ENCODE data around the gene LRP10. TPM values are rescaled to one million over a fixed set of nuclear protein-coding genes. Genes with fewer than 3 reads are reported as not detected.

Gene LRP10
- polyA plus RNA-seq, 1 donor from 2014 or later, result 0.22 TPM

DNA sequence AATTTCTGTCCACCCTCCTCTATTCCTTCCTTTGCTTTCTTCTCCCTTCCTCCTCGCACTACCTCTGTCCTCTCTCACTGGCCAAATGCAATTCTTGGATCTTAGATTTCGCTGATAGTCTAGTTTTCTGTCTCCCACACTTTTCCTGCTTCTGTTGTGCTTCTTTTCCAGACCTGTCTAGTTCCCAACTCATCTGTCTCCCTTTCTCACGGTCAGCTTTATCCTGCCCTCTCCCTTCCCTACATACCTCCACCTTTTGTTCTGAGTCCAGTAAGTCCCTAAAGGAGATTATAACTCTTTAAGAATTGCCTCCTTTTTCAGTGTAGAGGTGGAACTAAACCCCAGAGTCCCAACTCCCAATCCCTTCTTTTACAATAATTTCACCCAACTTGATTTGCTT is 36.0 kb upstream of the LRP10 start:
- H4K20me1 ChIP-seq (ENCODE audit: insufficient read depth), result no peaks in the 10 kb centered on the region
- no peak overlapping the region for H3K27ac ChIP-seq (ENCODE audit: low read length)
- peaks cover 5% of the 10 kb centered on the region for H3K36me3 ChIP-seq (ENCODE audit: insufficient read depth, low read length)
- no peak overlapping the region for H3K4me2 ChIP-seq (ENCODE audit: low read length)
- peaks cover 4% of the 10 kb centered on the region for H3K79me2 ChIP-seq (replicated peaks; ENCODE audit: insufficient read depth, low read length)
- peaks cover 37% of the 10 kb centered on the region for H3K27me3 ChIP-seq (ENCODE audit: insufficient read depth, low read depth, low read length)
- TF ChIP-seq, protein P1, sequence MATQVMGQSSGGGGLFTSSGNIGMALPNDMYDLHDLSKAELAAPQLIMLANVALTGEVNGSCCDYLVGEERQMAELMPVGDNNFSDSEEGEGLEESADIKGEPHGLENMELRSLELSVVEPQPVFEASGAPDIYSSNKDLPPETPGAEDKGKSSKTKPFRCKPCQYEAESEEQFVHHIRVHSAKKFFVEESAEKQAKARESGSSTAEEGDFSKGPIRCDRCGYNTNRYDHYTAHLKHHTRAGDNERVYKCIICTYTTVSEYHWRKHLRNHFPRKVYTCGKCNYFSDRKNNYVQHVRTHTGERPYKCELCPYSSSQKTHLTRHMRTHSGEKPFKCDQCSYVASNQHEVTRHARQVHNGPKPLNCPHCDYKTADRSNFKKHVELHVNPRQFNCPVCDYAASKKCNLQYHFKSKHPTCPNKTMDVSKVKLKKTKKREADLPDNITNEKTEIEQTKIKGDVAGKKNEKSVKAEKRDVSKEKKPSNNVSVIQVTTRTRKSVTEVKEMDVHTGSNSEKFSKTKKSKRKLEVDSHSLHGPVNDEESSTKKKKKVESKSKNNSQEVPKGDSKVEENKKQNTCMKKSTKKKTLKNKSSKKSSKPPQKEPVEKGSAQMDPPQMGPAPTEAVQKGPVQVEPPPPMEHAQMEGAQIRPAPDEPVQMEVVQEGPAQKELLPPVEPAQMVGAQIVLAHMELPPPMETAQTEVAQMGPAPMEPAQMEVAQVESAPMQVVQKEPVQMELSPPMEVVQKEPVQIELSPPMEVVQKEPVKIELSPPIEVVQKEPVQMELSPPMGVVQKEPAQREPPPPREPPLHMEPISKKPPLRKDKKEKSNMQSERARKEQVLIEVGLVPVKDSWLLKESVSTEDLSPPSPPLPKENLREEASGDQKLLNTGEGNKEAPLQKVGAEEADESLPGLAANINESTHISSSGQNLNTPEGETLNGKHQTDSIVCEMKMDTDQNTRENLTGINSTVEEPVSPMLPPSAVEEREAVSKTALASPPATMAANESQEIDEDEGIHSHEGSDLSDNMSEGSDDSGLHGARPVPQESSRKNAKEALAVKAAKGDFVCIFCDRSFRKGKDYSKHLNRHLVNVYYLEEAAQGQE (IDR thresholded peaks at IDR 0.05; ENCODE audit: borderline replicate concordance), result no peak
- TF ChIP-seq EZH2 (IDR thresholded peaks at IDR 0.05; ENCODE audit: borderline replicate concordance, insufficient read depth, low read length, poor library complexity, severe bottlenecking), result no peak
- TF ChIP-seq SMC3 (conservative IDR thresholded peaks at IDR 0.05; ENCODE audit: poor library complexity), result no peak
- no peak overlapping the region for H3K4me3 ChIP-seq (ENCODE audit: low read length)
- H2AFZ ChIP-seq (ENCODE audit: low read depth, low read length), result no peak overlapping the region
- no peaks in the 10 kb centered on the region for H3K9me2 ChIP-seq (ENCODE audit: insufficient read depth, low read length)
- H3K9ac ChIP-seq (ENCODE audit: low read length), result no peak overlapping the region
- H3K9me3 ChIP-seq (ENCODE audit: low read length), result no peaks in the 10 kb centered on the region
- H3F3A ChIP-seq (ENCODE audit: insufficient read depth, low read length, poor library complexity, severe bottlenecking), result no peaks in the 10 kb centered on the region

DNA sequence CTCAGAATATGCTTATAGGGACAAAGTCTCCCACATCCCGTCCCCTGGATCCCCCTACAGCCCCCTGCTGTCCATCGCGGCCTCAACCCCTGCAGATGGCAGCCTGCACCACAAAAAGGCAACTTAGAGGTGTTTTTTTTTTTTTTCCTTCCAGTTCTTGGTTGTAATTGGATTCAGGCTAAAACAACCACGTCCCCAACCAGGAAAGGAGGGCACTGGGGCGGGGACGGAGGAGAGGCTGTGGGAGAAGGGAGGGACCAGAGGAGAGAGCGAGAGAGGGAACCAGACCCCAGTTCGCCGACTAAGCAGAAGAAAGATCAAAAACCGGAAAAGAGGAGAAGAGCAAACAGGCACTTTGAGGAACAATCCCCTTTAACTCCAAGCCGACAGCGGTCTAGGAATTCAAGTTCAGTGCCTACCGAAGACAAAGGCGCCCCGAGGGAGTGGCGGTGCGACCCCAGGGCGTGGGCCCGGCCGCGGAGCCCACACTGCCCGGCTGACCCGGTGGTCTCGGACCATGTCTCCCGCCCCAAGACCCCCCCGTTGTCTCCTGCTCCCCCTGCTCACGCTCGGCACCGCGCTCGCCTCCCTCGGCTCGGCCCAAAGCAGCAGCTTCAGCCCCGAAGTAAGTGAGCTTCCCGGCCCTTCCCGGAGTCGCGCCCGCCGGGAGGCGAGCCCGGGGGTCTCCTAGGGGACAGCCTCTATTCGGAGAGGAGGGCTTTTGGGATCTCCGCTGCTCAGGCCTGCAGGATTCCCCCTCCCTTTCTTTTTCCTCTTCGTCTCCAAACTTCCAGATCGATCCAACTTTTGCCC is 35.0 kb upstream of the LRP10 start, which contains the start of gene MMP14:
Gene MMP14 (plus strand): TSS at position 285 of the 813 bp plus-strand sequence. CDS start 233 bp downstream, at position 518.
- H3K79me2 ChIP-seq (replicated peaks; ENCODE audit: insufficient read depth, low read length), result no peaks in the 10 kb centered on the region
- no peaks in the 10 kb centered on the region for H3F3A ChIP-seq (ENCODE audit: insufficient read depth, low read length, poor library complexity, severe bottlenecking)
- peak; percentile 26 for TF ChIP-seq RAD21 (conservative IDR thresholded peaks at IDR 0.05)
- TF ChIP-seq POLR2AphosphoS5 (IDR thresholded peaks at IDR 0.05), result no peak
- no peak for TF ChIP-seq MXI1 (conservative IDR thresholded peaks at IDR 0.05; ENCODE audit: poor library complexity, severe bottlenecking)
- peak; percentile 25 for TF ChIP-seq CTCF (IDR thresholded peaks at IDR 0.05; ENCODE audit: poor library complexity, severe bottlenecking)
- TF ChIP-seq SMC3 (conservative IDR thresholded peaks at IDR 0.05; ENCODE audit: poor library complexity), result peak; percentile 40
- no peak within 1 kb of the TSS for H3K4me2 ChIP-seq (ENCODE audit: low read length)
- H3K9me2 ChIP-seq (ENCODE audit: insufficient read depth, low read length), result no peaks in the 10 kb centered on the region
- no peaks in the 10 kb centered on the region for H4K20me1 ChIP-seq (ENCODE audit: insufficient read depth)
- H2AFZ ChIP-seq (ENCODE audit: low read depth, low read length), result no peak within 1 kb of the TSS
- H3K27ac ChIP-seq (ENCODE audit: low read length), result no peak within 1 kb of the TSS
- H3K36me3 ChIP-seq (ENCODE audit: insufficient read depth, low read length), result peaks cover 5% of the 10 kb centered on the region
- H3K9me3 ChIP-seq (ENCODE audit: low read length), result no peaks in the 10 kb centered on the region
- H3K27me3 ChIP-seq (ENCODE audit: insufficient read depth, low read depth, low read length), result peaks cover 37% of the 10 kb centered on the region
- H3K9ac ChIP-seq (ENCODE audit: low read length), result no peak within 1 kb of the TSS
- no peak within 1 kb of the TSS for H3K4me3 ChIP-seq (ENCODE audit: low read length)

All from neural cell (in vitro differentiated cells).